Loucy (cell line): ENCODE data around the gene CRTAC1.

ENCODE experiments used
- H2AFZ ChIP-seq: fragments of 200-600 bp; sonication (generic); 2 replicates; pipeline ENCODE4 v1.6.0; 2016; ENCODE audit warnings: antibody characterized with exemption, mild to moderate bottlenecking, low read length, moderate library complexity
- H3F3A ChIP-seq: fragments of 200-600 bp; 2 replicates; pipeline ENCODE4 v1.6.0; 2016; ENCODE audit warnings: antibody characterized with exemption, low read depth, mild to moderate bottlenecking
- H3K27me3 ChIP-seq: fragments of 200-600 bp; sonication (generic); 2 replicates; pipeline ENCODE4 v1.6.1; 2014; ENCODE audit warnings: low read length, mild to moderate bottlenecking; ENCODE audit not compliant: insufficient read depth, poor library complexity, severe bottlenecking
- H3K36me3 ChIP-seq: fragments of 200-600 bp; sonication (generic); 2 replicates; pipeline ENCODE4 v1.6.1; 2016; ENCODE audit warnings: low read length; ENCODE audit not compliant: insufficient read depth
- H3K4me1 ChIP-seq: fragments of 200-600 bp; sonication (generic); 2 replicates; pipeline ENCODE4 v1.5.1; 2014; ENCODE audit warnings: low read length, mild to moderate bottlenecking; ENCODE audit not compliant: insufficient read depth, poor library complexity, severe bottlenecking
- H3K4me2 ChIP-seq: fragments of 200-600 bp; sonication (generic); 2 replicates; pipeline ENCODE4 v1.6.0; 2014; ENCODE audit warnings: antibody characterized with exemption, low read length, low read depth, mild to moderate bottlenecking; ENCODE audit not compliant: poor library complexity, severe bottlenecking
- H3K4me3 ChIP-seq: fragments of 200-600 bp; sonication (generic); 2 replicates; pipeline ENCODE4 v1.5.1; 2014; ENCODE audit warnings: low read length, mild to moderate bottlenecking, mixed read lengths; ENCODE audit not compliant: poor library complexity, severe bottlenecking
- H3K79me2 ChIP-seq: fragments of 200-600 bp; sonication (generic); 2 replicates; pipeline ENCODE4 v1.6.1; 2014; ENCODE audit warnings: low read length; ENCODE audit not compliant: insufficient read depth
- H3K9ac ChIP-seq: fragments of 200-600 bp; sonication (generic); 2 replicates; pipeline ENCODE4 v1.6.0; 2014; ENCODE audit warnings: mild to moderate bottlenecking, low read depth, low read length, moderate library complexity; ENCODE audit not compliant: poor library complexity, severe bottlenecking
- H3K9me2 ChIP-seq: fragments of 200-600 bp; sonication (generic); replicated peaks from 2 replicates; pipeline ENCODE4 v1.6.1; 2016; ENCODE audit warnings: low read depth, low read length, mixed read lengths
- H3K9me3 ChIP-seq: fragments of 200-600 bp; sonication (generic); 2 replicates; pipeline ENCODE4 v1.6.1; 2014; ENCODE audit warnings: mild to moderate bottlenecking, antibody characterized with exemption, low read length, low read depth; ENCODE audit not compliant: insufficient read depth
- H4K20me1 ChIP-seq: fragments of 200-600 bp; sonication (generic); 2 replicates; pipeline ENCODE4 v1.6.0; 2014; ENCODE audit warnings: antibody characterized with exemption, low read length, mild to moderate bottlenecking; ENCODE audit not compliant: insufficient read depth, poor library complexity, severe bottlenecking
- EZH2phosphoT487 ChIP-seq: fragments of 200-600 bp; IDR thresholded peaks from 2 replicates; pipeline ENCODE4 v1.6.1; 2018; ENCODE audit warnings: antibody characterized with exemption, mild to moderate bottlenecking, moderate library complexity, borderline replicate concordance
- TF ChIP-seq, protein P1 (sequence below): fragments of 200-600 bp; sonication (generic); conservative IDR thresholded peaks from 2 replicates; pipeline ENCODE4 v1.5.1; 2014; ENCODE audit warnings: mild to moderate bottlenecking, antibody characterized with exemption, low read length

Gene CRTAC1

DNA sequence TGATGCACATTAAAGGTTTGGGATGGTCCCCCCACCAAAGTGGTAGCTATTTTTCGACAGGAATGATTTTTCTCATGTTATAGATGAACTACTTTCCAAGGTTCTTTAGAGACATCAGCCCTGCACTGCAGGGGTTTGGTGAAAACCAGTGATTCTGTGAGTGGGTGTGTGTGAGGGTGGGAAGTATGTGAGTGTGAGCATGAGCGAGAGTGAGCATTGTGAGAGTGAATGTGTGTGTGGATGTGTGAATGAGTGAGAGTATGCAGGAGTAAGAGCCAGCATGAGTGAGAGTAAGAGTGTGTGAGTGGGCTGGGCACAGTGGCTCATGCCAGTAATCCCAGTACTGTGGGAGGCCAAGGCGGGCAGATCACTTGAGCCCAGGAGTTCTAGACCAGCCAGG is 105.7 kb downstream of the CRTAC1 start:
- Histone ChIP-seq H3F3A (no peaks in the 10 kb centered on the region), H3K9ac (no peak overlapping the region)

DNA sequence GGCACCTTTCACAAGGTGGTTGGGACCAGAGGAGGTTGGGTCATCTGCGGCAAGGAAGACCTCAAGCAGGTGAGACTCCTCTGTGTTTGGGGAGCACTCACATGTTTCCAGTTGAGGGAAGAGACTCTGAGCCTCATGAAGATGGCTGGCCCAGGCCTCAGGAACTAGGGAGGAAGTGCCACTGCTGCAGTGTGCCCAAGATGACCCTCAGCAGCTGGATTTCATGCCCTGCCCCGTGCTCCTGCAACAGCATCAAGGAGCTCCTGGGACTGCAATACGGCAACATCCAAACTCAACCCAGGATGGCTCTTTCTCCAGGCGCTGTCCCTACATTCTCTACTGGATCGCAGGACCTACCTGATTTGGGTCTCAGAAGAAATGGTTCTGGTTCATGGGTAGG is 106.9 kb downstream of the CRTAC1 start:
- TF ChIP-seq EZH2phosphoT487, result no peak
- TF ChIP-seq, protein P1, sequence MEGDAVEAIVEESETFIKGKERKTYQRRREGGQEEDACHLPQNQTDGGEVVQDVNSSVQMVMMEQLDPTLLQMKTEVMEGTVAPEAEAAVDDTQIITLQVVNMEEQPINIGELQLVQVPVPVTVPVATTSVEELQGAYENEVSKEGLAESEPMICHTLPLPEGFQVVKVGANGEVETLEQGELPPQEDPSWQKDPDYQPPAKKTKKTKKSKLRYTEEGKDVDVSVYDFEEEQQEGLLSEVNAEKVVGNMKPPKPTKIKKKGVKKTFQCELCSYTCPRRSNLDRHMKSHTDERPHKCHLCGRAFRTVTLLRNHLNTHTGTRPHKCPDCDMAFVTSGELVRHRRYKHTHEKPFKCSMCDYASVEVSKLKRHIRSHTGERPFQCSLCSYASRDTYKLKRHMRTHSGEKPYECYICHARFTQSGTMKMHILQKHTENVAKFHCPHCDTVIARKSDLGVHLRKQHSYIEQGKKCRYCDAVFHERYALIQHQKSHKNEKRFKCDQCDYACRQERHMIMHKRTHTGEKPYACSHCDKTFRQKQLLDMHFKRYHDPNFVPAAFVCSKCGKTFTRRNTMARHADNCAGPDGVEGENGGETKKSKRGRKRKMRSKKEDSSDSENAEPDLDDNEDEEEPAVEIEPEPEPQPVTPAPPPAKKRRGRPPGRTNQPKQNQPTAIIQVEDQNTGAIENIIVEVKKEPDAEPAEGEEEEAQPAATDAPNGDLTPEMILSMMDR, result no peak
- no peaks in the 10 kb centered on the region for H4K20me1 ChIP-seq
- H3K4me2 ChIP-seq, result no peak overlapping the region
- H3K9ac ChIP-seq, result no peak overlapping the region
- no peaks in the 10 kb centered on the region for H3K36me3 ChIP-seq
- H3F3A ChIP-seq, result no peaks in the 10 kb centered on the region
- H3K9me3 ChIP-seq, result no peaks in the 10 kb centered on the region
- no peak overlapping the region for H3K4me3 ChIP-seq
- no peaks in the 10 kb centered on the region for H3K4me1 ChIP-seq
- H3K27me3 ChIP-seq, result no peaks in the 10 kb centered on the region
- H2AFZ ChIP-seq, result no peak overlapping the region
- no peaks in the 10 kb centered on the region for H3K9me2 ChIP-seq
- no peaks in the 10 kb centered on the region for H3K79me2 ChIP-seq

More for the DNA sequence above, 105.7 kb downstream of the CRTAC1 start:
- no peak overlapping the region for H2AFZ ChIP-seq
- H3K9me3 ChIP-seq, result no peaks in the 10 kb centered on the region
- H3K36me3 ChIP-seq, result no peaks in the 10 kb centered on the region
- H3K4me3 ChIP-seq, result no peak overlapping the region
- no peaks in the 10 kb centered on the region for H3K27me3 ChIP-seq
- no peaks in the 10 kb centered on the region for H3K4me1 ChIP-seq
- no peaks in the 10 kb centered on the region for H3K79me2 ChIP-seq
- H3K9me2 ChIP-seq, result no peaks in the 10 kb centered on the region
- H3K4me2 ChIP-seq, result no peak overlapping the region
- no peaks in the 10 kb centered on the region for H4K20me1 ChIP-seq
- no peak for TF ChIP-seq EZH2phosphoT487
- TF ChIP-seq, protein P1, result no peak

DNA sequence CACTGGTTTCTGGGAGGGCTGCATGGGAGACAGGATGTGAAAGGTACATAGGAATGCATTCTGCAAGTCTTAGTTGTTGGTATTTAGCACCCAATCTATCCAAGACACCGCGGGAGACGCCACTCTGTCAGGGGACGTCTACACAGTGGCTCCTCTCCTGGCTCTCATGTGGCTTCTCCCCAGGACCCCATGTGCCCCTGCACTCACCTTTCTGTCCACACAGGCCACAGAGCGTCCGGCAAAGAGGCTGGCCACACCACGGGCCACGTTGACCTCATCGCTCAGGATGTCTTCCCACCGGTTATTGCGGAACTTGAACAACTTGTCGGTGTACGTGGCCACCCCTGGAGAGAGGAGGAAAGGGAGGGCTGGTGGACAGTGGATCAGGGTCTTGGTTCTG is 107.4 kb downstream of the CRTAC1 start:
- Histone ChIP-seq H3K9me2 (no peaks in the 10 kb centered on the region), H3K4me2 (no peak overlapping the region)

More for the DNA sequence above, 107.4 kb downstream of the CRTAC1 start:
- no peak overlapping the region for H2AFZ ChIP-seq
- H3K9me3 ChIP-seq, result no peaks in the 10 kb centered on the region
- no peaks in the 10 kb centered on the region for H3K4me1 ChIP-seq
- no peaks in the 10 kb centered on the region for H4K20me1 ChIP-seq
- TF ChIP-seq, protein P1, result no peak
- TF ChIP-seq EZH2phosphoT487, result no peak
- no peaks in the 10 kb centered on the region for H3K27me3 ChIP-seq
- no peak overlapping the region for H3K9ac ChIP-seq
- no peaks in the 10 kb centered on the region for H3K79me2 ChIP-seq
- no peaks in the 10 kb centered on the region for H3F3A ChIP-seq
- no peak overlapping the region for H3K4me3 ChIP-seq
- no peaks in the 10 kb centered on the region for H3K36me3 ChIP-seq
